Omental fat pad (tissue), 4 donors: ENCODE data around the gene TAS1R1. TPM values are rescaled to one million over a fixed set of nuclear protein-coding genes. Genes with fewer than 3 reads are reported as not detected.
A peak's percentile ranks its signal among the peaks of the same experiment; 100 is the strongest.

ENCODE experiments used
- ATAC-seq: fragments of 150-250 bp; one replicate; pipeline ENCODE4 v1.9.1; 2016; ENCODE audit warnings: mild to moderate bottlenecking, moderate library complexity; ENCODE audit not compliant: low FRiP score
- DNase-seq: peaks from one replicate; pipeline ENCODE4 v3.0.0-alpha.2; 2019; ENCODE audit warnings: low spot score
- CTCF ChIP-seq, 3 donors: fragments of 450-650 bp; IDR thresholded peaks; one replicate each; pipeline ENCODE4 v1.5.1; 2016 to 2017; ENCODE audit warnings: antibody characterized with exemption in 3 of 3, mild to moderate bottlenecking in 3 of 3, moderate library complexity in 2 of 3
- total RNA-seq, 4 donors: library from RNA; depleted of rRNA; stranded (reverse); fragments of >200 nt; gene quantifications; one replicate each; pipeline ENCODE4 v1.1.0, GENCODE V29; 2016

TAS1R1 gene
- total RNA-seq, 4 donors from 2014 or later: 0.19 TPM; not detected in 3

DNA sequence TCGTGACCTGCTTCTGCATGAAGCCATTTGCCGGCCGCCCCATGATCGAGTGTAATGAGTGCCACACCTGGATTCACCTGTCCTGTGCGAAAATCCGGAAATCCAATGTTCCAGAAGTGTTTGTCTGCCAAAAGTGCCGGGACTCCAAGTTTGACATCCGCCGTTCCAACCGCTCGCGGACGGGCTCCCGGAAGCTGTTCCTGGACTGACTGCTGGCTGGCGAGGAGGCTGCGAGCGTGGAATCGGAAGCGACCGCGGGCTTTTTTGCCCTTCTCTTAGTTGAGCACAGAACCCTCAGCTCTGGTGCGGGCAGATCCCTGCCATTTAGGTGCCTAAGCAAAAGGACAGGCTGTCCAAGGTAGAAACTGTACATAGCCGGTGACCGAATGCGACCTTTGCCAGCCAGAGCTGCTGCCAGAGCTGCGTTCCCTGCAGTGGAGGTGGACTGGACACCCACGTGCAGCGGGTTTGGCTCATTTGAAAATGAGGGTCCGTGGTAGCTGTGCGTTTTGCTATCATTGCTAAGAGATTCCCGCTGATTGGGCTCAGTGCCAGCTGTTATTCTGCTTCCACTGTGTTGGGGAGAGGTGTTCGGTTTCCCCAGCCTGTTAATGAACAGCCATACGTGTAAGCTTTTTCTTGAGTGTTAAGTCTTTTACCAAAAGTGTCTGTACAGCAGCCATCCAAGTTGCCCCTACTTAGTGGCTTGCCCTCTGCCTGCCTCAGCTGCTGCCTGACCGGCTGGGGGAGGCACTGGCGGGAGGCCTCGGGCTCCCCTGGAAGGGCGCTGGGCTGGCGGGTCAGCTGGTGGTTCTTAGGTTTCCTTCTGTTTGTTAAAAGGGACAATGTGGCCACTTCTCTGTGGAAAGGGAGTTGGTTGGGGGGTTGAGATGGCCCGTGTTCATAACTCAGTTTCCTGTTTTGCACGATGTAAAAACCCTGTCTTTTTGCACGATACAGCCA is 66.6 kb downstream of the TAS1R1 start:
- DNase-seq: no peak
- no peak for TF ChIP-seq CTCF (IDR thresholded peaks at IDR 0.05)
- ATAC-seq: no peak

DNA sequence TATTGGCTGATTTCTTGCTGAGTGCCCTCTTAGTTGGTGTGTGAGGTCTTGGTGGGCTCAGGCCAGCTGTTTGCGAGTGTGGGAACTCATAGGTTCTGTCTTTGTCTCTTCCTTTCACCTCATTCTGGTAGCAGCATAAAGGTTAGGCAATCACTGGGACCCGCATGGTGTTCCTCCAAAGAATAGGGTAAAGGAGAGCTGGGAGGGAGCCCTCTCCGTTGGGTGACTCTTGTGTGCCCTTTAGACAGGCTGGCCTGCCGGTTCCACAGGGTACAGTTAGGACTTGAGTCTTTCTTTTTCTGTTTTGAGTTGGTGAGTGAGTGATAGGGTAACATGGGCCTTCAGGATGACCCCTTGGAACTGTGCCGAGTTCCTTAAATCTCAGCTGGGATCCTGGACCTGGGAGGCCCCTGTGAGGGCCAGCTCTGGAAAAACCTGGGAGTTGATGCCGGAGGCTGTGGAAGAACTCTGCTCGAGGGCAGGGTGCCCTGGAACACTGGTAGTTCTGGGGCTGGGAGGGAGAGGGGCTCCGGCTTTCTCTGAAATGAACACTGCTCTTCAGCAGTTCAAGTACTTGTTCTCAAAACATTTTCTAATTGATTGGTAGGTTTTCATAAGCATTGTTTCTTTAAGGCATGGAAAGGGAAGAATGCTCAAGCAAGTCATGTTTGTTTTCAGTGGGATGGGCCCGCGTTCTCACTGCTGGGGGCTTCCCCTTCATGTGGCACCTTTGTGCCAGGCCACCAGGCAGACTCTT is 67.5 kb downstream of the TAS1R1 start:
- no peak for TF ChIP-seq CTCF (IDR thresholded peaks at IDR 0.05)
- ATAC-seq (no peak), DNase-seq (no peak)

DNA sequence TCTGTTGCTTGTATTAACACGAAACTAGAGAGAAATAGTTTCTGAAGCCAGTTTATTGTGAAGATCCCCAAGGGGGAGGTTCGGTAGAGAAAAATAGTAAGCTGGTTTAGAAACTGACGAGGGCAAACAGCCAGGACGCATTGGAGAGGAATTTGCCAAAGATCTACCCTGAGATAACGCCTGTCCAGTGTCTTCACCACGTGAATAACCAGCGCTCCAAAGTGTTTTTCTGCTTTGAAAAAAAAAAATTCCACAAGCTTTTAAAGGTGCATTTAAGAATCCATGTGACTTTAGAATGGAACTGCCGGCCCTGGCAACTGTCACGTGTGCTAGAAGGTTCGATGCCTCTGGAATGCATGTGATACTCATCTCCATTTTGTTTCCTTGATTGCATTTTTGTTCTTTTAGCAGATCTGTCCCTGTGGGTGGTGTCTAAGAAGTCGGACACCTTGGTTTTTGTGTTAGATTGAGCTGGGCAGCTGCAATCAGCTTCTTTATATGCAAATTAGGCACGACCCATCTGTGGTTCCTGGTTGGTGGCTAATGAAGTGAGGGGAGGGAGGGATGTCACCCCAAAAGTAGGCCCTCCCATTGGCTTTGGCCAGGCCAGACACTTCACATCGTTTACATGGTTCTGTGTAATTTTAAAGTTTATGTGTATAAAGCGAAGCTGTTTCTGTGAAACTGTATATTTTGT is 68.3 kb downstream of the TAS1R1 start:
- TF ChIP-seq CTCF (IDR thresholded peaks at IDR 0.05): no peak
- DNase-seq (no peak), ATAC-seq (no peak)

DNA sequence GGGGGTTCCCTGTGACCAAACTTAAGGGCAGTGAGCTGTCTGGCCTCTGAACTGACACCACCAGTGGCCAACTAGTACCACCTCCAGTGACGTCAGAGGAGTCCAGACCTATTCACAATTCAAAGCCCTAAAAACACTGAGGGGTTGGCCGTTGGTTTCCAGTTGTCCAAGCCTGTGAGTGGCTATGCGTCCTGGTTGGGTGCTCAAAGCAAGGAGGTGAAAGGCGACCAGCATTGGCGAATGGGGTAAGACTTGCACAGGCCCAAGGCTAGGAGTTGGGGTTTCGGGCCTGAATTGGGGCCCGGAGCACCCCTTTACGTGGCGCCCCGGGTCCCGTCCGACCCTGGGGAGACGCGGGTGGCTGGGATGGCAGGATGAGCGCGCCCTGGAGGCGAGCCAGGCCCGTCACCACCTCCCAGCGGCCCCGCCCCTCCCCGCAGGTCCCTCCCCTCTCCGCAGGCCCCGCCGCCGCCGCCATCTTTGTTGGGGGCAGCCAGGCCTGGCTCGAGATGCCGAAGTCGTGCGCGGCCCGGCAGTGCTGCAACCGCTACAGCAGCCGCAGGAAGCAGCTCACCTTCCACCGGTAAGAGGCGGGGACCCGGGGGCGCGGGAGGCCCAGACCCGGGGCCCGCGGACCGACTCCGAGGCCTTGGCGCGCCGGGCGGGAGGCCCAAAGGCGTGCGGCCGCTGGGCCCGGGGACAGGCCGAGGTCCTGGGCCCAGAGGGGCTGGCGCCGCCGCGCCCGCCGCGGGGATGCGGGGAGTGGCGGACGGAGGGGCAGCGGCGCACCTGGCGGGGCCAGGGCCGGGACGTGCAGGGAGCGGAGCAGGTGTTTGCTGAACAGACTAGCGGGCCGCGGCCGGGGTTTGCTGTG is 69.8 kb downstream of the TAS1R1 start, which contains the start of gene THAP3:
THAP3 (plus strand) TSS at position 159 of the 874 bp plus-strand sequence; CDS start at position 510, 351 bp downstream.
- peak; percentile 65 for DNase-seq
- peak; percentile 92 for ATAC-seq
- TF ChIP-seq CTCF (IDR thresholded peaks at IDR 0.05): no peak

- TF ChIP-seq CTCF (IDR thresholded peaks at IDR 0.05): no peak
- DNase-seq: no peak
- peak; percentile 36 for ATAC-seq
These were observed 70.6 kb downstream of the TAS1R1 start for GRCh38 chr1:6625584-6626149.

DNA sequence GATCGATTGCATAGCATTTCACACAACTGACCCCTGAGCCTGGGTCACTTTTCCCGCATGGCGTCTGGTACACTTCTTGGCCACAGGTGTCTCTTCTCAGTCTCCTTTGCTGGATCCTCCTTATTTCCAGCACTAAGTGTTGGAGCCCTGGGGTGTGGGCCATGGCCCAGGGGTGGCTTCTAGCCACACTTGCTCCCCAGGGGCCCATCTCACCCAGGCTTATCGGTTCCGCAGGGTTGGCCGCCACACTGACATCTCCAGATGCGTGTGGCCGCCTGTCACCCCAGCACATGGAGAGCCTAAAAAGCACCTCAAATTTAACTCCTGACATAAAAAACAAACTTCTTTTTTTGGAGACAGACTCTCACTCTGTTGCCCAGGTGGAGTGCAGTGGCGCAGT is 71.9 kb downstream of the TAS1R1 start:
- no peak for DNase-seq
- TF ChIP-seq CTCF (IDR thresholded peaks at IDR 0.05): no peak
- ATAC-seq: no peak
